Glutamatergic neuron (in vitro differentiated cells): ENCODE data around the gene CFDP1. TPM values are rescaled to one million over a fixed set of nuclear protein-coding genes. Genes with fewer than 3 reads are reported as not detected.

Experiments
- DNase-seq: peaks from one replicate; pipeline ENCODE4 v3.0.0; 2022
- H3K27ac Mint-ChIP-seq: one replicate; pipeline ENCODE4 v1.8.0; 2020; ENCODE audit warnings: mild to moderate bottlenecking, mixed read lengths, inconsistent platforms; ENCODE audit not compliant: unreplicated experiment
- H3K27me3 Mint-ChIP-seq: one replicate; pipeline ENCODE4 v1.8.0; 2020; ENCODE audit warnings: mild to moderate bottlenecking, moderate library complexity, mixed read lengths, inconsistent platforms; ENCODE audit not compliant: unreplicated experiment
- H3K36me3 Mint-ChIP-seq: one replicate; pipeline ENCODE4 v1.8.0; 2020; ENCODE audit warnings: mild to moderate bottlenecking, mixed read lengths, inconsistent platforms; ENCODE audit not compliant: unreplicated experiment
- H3K4me1 Mint-ChIP-seq: one replicate; pipeline ENCODE4 v1.8.0; 2020; ENCODE audit warnings: mild to moderate bottlenecking, low read depth, mixed read lengths, inconsistent platforms; ENCODE audit not compliant: unreplicated experiment
- H3K4me3 Mint-ChIP-seq: one replicate; pipeline ENCODE4 v1.8.0; 2020; ENCODE audit warnings: mild to moderate bottlenecking, mixed read lengths, inconsistent platforms; ENCODE audit not compliant: unreplicated experiment
- H3K9me3 Mint-ChIP-seq: one replicate; pipeline ENCODE4 v1.8.0; 2020; ENCODE audit warnings: mild to moderate bottlenecking, moderate library complexity, mixed read lengths, inconsistent platforms; ENCODE audit not compliant: unreplicated experiment
- CTCF ChIP-seq: fragments of 200-600 bp; sonication (generic); IDR thresholded peaks from one replicate; pipeline ENCODE4 v1.5.0; 2021; ENCODE audit not compliant: partially characterized antibody, unreplicated experiment
- total RNA-seq: library from RNA; stranded (reverse); fragmentation: NEBNext Ultra II Directional; extraction: Animal tissue kit (Norgen Biotek cat#: 25700); gene quantifications from one replicate; pipeline ENCODE4 v1.2.1, GENCODE V29; 2021; ENCODE audit not compliant: unreplicated experiment

CFDP1 gene
- total RNA-seq, 1 donor from 2014 or later = 60.1 TPM

- Mint-ChIP-seq H3K4me1 (peaks cover 37% of the 10 kb centered on the region), H3K27ac (peak overlapping the region; percentile 39), H3K9me3 (peaks cover 7% of the 10 kb centered on the region), H3K27me3 (peaks cover 6% of the 10 kb centered on the region), H3K4me3 (no peak overlapping the region), H3K36me3 (no peaks in the 10 kb centered on the region)
- no peak for DNase-seq
- no peak for TF ChIP-seq CTCF
These were observed 135.0 kb downstream of the CFDP1 start for GRCh38 chr16:75298267-75298666.

GRCh38 chr16:75296606-75297005 lies 136.7 kb downstream of the CFDP1 start:
- DNase-seq = no peak
- peaks cover 37% of the 10 kb centered on the region for H3K4me1 Mint-ChIP-seq
- no peaks in the 10 kb centered on the region for H3K36me3 Mint-ChIP-seq
- no peak overlapping the region for H3K27ac Mint-ChIP-seq
- peaks cover 6% of the 10 kb centered on the region for H3K27me3 Mint-ChIP-seq
- H3K9me3 Mint-ChIP-seq = peaks cover 7% of the 10 kb centered on the region
- H3K4me3 Mint-ChIP-seq = no peak overlapping the region
- no peak for TF ChIP-seq CTCF

GRCh38 chr16:75294773-75295459 lies 138.4 kb downstream of the CFDP1 start:
- Mint-ChIP-seq H3K27ac (no peak overlapping the region), H3K36me3 (no peaks in the 10 kb centered on the region), H3K4me3 (no peak overlapping the region), H3K4me1 (peaks cover 35% of the 10 kb centered on the region), H3K27me3 (peaks cover 5% of the 10 kb centered on the region), H3K9me3 (peaks cover 5% of the 10 kb centered on the region)
- TF ChIP-seq CTCF = no peak
- DNase-seq = no peak

- no peaks in the 10 kb centered on the region for H3K36me3 Mint-ChIP-seq
- peak overlapping the region; percentile 2 for H3K27ac Mint-ChIP-seq
- no peak overlapping the region for H3K4me3 Mint-ChIP-seq
These were observed 139.5 kb downstream of the CFDP1 start for GRCh38 chr16:75293772-75294171.

More at GRCh38 chr16:75293772-75294171, 139.5 kb downstream of the CFDP1 start:
- TF ChIP-seq CTCF = no peak
- Mint-ChIP-seq H3K9me3 (peaks cover 3% of the 10 kb centered on the region), H3K4me1 (peaks cover 29% of the 10 kb centered on the region), H3K27me3 (peaks cover 3% of the 10 kb centered on the region)
- no peak for DNase-seq
